ENCODE data around the gene RBBP4.
A peak's percentile ranks its signal among the peaks of the same experiment; 100 is the strongest.
"Not testable (repeated sequence)": the region's sequence is repeated elsewhere in the genome, so short reads cannot be mapped to it uniquely, and the experiment has no call there.

Gene RBBP4

DNA sequence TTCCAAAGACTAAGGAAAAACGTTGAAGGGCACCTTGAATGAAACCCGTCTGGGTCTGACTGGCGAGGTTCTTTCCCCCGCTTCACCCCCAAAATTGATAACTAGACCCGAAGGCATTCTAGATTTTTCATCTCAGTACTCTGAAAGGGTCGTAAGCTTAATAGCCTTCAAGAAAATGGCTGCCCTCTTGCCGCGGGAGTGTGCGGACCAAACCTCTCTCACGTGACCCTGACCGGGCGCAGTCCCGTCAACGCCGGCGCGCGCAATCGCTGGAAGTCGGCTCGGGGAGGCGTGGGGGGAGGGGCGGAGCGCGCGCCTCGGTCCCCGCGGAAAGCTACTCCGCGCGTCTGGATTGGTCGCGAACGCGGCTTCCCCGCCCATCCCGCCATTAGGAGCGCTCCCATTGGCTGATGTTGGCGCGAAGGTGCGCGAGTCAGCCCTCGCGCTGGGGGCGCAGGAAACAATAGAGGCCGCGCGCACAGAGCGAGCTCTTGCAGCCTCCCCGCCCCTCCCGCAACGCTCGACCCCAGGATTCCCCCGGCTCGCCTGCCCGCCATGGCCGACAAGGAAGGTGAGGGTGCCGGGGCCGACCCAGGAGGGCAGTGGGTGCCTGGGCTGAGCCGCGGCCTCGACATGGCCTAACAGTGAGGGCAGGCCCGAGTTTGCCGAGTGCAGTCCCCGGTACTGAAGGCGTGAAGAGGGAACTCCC lies at the start of gene RBBP4:
Gene RBBP4, plus strand, starts transcription at position 457 of the 709 bp plus-strand sequence. Its CDS starts 99 bp downstream, at position 556.
- peak; percentile 87 for DNase-seq

DNA sequence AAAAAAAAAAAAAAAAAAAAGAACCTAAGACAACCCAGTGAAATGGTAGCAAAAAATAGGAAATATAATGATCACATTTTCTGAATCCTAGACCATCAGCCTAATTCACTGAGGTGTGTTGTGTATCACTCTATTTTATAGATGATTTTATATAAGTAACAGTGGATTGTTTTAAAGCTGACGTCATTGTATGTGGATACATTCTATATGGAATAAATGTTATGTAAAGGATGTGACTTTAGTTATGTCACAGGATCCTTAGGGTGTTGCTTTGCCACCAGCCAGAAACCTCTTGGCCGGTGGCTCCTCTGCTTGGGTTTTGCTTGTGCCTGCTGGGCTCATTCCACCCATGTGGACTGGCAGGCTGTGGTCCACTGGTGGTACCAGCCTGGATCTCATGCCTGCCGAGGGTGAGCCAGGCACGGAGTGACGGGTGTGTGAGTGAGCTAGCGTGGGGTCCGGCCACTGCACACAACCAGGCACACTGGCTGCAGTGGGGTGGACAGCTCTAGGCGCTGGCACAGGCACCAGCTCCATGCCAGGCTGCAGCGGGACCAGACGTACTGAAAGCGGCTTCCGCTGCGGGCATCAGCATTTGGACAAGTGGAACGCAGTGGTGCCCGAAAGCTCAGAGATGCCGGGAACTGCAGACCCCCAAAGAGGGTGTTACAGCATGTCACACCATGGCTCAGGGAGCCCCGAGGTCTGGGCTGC lies 45.1 kb upstream of the RBBP4 start:
- DNase-seq: no peak

DNA sequence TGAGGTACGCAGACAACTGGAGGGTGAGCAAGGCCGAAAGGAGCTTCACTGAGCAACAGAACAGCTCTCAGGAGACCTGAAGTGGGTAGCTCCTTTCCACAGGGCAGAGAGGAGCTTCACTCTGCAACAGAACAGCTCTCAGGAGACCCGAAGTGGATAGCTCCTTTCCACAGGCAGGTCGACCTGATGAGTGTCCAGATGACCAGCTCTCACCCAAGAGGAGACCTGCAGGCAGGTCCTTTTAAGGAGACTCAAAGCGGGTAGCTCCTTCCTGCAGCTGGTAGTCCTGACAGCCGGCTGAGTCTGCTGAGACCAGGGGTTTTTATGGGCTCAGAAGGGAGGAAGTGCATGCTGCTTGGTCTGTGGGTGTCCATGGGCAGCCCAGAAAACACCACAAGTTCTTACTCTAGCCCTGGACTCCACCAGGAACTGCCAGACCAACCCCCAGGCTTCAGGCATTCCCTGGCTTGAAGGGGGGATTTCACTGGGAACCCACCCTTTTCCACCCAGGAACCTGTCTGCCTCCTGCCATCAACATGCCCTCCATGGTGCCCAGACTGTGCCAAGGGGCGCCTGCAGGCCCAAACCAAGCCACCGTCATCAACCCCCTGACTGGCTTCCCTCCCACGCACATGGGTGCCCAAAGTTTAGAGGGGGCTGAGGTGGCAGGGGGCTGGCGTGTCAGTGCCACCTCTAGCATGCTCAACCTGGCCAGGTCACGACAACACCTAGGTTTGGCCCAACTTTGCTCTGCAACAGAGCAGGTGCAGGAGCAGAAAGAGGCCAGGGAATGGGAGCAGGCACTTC lies 44.2 kb upstream of the RBBP4 start:
- no peak for DNase-seq

DNA sequence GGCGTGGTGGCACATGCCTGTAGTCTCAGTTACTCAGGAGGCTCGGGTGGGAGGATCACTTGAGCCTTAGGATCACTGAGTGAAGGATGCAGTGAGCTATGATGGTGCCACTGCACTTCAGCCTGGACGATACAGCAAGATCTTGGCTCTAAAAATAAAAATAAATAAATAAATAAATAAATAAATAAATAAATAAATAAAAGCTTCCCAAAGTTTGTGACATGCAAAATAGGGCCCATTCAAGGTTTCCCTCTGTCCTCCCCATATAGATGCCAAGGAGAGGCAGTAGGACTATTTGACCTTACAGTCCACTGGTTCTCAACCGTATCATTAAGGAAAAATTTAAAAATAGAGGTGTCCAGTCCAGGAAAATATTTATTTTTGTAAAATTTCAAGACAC lies 41.8 kb upstream of the RBBP4 start:
- no peak for DNase-seq

DNA sequence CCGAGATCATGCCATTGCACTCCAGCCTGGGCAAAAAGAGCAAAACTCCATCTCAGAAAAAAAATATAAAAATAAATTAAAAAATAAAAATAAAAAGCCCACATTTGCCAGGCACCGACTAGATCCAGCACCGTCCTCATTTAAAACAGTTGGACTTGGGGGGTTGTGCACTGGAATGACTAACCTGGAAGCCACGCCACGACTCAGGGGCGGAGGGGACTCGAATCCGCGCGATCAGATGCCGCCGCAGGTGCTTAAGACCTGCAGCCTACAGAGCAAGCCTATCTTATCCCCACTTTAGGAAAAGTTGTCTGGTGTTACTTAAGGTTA lies 39.2 kb upstream of the RBBP4 start:
- DNase-seq: no peak

DNA sequence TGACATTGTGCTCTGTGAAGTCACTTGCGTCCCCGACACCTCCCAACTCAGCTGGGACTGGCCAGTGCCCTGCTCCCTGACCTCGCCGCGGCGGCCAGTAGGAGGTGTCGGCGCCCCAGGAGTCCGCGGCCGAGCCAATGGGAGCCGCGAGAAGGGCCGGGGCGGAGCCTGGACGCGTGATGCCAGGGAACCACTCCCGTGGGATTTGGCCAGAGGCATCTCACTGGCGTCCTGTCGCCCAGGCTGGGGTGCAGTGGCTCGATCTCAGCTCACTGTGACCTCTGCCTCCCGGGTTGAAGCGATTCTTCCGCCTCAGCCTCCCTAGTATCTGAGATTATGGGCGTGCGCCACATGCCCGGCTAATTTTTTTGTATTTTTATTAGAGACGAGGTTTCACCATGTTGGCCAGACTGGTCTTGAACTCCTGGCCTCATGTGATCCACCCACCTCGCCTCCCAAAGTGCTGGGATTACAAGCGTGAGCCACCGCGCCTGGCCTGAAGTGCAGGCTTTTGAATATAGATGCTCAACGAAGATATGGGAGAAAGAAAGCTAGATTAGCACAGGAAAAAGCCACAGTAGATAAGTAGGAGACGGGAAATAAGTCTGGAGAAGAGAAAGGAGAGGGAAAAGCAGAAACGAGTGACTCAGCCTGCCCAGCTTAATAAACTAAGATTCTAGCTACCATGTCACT lies 38.7 kb upstream of the RBBP4 start:
- DNase-seq: peak; percentile 62

DNA sequence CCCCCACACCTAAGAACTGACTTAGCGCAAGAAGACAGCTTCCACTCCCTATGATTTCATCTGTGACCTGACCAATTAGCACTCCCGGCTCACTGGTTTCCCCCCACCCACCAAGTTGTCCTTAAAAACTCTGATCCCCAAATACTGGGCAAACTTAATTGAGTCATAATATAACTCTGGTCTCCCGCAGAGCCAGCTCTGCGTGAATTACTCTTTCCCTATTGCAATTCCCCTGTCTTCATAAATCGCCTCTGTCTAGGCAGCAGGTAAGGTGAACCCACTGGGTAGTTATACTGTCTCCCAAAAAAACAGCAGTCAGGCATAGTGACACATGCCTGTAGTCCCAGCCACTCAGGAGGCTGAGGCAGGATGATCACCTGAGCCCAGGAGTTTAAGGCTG lies 37.5 kb upstream of the RBBP4 start:
- no peak for DNase-seq

DNA sequence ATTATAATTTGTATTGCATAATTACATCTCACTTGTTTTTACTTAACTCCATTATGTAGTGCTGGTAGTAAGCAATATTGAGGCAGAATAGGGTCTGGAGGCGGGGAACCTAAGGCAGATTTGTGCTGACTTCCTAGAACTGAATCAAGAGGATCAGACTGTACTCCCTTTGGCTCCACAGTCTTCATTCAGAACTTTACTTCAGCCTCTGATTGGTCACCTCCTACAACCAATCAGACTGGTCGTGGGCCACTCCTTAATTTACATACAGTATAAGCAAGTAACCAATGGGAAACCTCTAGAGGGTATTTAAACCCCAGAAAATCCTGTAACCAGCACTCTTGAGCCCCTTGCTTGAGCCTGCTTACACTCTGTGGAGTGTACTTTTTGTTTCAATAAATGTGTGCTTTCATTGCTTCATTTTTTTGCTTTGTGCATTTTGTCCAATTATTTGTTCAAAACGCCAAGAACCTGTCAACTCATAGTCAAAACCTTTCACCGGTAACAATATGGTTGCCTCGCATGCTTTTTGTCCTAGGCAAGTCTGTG lies 32.3 kb upstream of the RBBP4 start:
- DNase-seq: no peak

DNA sequence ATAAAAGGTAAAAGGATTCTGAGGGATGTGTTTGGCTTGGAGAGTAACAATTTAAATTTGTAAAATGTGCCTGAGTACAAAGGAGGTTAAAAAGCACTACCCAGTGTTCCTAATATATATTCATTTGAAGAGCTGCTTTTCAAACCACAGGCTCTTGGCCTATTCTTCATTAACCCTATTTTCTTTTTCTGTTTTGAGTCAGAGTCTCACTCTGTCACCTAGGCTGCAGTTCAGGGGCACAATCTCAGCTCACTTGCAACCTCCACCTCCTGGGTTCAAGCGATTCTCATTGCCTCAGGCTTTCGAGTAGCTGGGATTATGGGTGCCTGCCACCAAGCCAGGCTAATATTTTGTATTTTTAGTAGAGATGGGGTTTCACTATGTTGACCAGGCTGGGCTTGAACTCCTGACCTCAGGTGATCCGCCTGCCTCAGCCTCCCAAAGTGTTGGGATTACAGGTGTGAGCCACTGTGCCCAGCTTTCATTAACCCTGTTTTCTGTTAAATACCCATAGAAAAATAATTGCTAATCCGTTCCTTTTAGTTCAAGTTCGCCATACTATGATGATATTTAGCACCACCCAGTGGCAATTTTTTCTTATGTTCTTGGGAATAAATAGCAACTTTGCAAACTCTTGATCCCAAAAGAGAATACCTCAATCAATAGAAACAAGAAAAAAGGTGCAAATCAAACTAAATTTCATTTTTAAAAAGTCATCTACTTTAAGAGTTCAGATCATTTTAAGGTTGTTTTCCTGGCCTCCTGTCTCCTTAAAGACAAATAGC lies 31.1 kb upstream of the RBBP4 start:
- no peak for DNase-seq

DNA sequence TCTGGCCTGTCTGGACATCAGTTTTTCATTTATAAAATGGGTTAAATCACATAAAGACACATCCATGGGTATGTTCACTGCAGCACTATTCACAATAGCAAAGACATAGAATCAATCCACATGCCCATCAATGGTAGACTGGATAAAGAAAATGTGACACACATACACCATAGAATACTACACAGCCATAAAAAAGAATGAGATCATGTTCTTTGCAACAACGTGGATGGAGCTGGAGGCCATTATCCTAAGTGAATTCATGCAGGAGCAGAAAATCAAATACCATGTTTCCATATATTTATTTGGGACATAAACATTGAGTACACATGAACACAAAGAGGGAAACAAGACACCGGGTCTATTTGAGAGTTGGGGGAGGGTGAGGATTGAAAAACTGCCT lies 28.8 kb upstream of the RBBP4 start:
- no peak for DNase-seq

DNA sequence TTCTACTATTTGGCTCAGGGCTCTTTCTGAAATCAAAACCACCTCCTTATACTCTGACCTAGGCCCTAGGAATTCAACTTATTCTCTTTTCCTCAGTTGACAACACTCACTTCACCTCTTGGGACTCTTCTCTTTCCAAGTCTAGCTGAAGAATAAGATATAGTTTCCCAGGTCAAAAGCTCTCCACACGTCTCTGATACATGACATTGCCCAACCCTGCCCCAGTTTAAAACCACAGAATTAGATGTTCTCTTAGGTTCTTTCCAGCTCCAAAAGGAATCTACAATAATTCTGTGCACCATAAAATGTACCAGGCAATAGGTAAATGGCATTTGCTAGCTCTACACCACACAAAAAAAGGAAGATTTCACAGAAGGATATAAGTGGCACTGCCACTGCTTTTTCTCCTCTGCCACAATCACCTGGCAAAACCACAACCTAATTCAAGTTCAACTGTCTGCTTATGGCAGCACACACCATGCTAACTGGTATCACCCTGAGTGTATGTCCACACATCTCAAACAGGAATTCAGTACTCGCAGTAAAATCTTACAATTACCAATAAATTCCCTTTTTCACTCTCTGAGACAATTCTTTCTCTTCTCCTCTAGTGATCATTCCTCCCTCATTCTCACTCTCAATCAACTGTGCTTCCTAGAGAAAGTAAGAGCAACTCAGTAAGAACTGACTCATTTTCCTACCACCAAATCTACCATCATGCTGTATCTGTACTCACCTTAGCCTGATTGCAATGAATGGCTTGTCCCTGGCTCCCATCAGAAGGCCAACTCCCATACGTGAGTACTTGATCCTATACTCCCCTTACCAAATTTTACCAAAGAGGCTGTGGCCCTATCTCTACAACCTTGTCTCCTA lies 28.0 kb upstream of the RBBP4 start:
- no peak for DNase-seq

DNA sequence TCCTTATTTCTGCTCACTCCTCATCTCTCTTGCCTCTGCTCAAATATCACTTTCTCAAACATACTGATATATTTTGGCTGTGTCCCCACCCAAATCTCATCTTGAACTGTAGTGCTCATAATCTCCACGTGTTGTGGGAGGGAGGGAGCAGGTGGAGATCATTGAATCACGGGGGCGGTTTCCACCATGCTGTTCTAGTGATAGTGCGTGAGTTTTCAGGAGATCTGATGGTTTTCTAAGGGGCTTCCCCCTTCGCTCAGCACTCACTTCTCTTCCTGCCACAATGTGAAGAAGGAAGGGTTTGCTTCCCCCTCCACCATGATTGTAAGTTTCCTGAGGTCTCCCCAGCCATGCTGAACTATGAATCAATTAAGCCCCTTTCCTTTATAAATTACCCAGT lies 27.2 kb upstream of the RBBP4 start:
- no peak for DNase-seq

DNA sequence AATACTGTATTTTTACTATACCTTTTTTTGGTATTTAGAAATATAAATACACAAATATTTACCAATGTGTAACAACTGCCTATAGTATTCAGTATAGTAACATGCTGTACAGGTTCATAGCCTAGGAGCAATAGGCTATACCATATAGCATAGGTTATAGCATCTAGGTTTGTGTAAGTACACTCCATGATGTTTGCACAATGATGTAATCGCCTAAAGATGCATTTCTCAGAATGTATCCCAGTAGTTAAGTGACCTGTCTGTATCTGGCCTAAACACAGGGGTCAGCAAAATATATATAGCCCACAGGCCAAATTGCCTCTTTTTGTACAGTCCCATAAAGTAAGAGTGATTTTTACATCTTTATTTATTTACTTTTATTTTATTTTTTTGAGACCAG lies 24.8 kb upstream of the RBBP4 start:
- DNase-seq: no peak

DNA sequence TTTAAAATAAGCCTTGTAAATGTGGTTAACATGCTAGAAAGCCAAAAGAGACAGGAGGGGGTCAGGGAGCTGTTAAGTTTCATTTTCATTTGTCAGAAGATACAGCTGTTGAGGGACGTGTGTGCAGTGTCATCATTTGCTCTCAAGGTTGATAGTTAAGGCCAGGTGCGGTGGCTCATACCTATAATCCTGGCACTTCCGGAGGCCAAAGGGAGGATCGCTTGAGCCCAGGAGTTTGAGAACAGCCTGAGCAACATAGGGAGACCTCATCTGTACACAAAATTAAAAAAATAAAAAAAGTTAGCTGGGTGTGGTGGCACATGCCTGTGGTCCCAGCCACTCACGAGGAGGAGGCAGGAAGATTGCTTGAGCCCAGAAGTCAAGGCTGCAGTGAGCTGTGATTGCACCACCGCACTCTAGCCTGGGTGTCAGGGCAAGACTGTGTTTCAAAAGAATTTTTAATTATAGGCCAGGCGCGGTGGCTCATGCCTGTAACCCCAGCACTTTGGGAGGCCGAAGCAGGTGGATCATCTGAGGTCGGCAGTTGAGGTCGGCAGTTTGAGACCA lies 23.3 kb upstream of the RBBP4 start:
- DNase-seq: no peak

DNA sequence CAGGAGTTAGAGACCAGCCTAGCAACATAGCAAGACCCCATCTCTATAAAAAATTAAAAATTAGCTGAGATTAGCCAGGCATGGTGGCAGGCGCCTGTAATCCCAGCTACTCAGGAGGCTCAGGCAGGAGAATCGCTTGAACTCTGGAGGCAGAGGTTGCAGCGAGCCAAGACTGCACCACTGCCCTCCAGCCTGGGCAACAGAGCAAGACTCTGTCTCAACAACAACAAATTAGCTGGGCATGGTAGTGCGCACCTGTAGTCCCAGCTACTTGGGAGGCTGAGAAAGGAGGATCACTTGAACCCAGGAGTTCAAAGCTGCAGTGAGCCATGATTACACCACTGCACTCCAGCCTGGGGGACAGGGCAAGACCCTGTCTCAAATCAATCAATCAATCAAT lies 20.8 kb upstream of the RBBP4 start:
- DNase-seq: not testable (repeated sequence)

DNA sequence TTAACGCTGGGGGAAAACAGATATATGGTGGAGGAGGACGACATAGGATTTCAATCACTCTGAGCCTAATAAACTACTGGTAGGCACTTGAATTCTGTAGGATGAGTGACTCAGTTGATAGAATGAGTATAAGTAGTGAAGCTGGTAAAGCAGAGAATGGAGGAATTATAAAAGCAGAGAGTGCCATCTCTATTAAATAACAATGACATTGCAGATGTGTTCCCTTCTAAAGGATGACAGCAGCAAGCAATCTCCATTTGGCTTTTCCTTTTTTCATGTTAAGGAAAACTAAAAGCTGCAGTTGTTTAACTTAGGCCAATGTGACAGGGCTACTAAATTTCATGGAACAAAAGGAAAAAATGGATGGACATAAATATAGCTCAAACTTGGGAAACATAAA lies 18.2 kb upstream of the RBBP4 start:
- no peak for DNase-seq

DNA sequence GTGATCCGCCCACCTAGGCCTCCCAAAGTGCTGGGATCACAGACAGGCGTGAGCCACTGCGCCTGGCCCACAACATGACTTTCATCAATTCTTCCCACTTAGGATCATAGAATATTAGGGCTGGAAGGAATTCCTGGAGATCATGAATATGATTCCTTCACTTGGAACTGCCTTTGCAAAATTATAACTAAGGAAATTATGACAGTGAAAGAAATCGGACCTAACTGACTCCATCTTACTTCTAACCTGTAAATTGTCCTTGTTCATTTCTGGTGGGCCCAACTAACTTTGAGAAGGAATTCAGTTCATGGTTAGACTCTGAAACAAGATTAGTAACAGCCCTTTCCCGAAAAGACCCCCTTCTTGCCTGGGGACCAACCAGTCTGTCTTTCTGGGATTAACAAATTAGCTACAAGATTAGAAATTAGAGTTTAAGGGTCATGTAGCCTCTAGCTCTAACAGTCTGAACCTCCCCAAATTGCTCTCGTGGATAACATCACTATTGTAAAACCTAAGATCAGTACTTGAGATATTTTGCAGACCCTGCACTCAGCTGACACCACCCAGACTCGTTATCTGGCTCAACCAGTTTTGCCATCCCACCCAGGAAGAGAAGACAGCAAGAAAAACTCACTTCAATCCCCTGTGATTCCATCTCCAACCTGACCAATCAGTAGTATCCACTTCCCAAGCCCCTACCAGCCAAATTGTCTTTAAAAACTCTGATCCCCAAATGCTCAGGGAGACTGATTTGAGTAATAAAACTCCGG lies 15.3 kb upstream of the RBBP4 start:
- no peak for DNase-seq

DNA sequence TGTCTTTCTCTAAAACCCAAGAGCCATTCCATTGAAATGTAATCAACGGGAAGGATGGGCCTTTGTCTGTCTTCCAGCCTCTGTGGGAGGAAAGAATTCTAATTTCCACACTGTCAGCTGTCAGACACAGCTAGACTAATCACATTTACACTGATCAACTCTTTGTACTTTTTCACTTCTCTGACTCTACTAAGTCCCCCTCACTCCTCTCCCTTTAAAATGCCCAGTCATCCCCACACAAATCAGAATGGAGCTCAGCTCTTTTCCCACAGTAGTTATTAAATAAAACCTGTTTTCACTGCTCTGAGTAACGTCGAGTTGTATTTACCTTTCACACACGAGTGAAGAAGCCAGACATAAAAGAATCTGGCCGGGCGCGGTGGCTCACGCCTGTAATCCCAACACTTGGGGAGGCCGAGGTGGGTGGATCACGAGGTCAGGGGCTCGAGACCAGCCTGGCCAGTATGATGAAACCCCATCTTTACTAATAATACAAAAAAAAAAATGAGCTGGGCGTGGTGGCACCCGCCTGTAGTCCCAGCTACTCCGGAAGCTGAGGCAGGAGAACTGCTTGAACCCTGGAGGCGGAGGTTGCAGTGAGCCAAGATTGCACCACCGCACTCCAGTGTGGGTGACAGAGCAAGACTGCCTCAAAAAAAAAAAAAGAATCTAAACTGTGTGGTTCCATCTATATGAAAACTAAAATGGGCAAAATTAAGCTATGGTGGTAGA lies 13.9 kb upstream of the RBBP4 start:
- no peak for DNase-seq

DNA sequence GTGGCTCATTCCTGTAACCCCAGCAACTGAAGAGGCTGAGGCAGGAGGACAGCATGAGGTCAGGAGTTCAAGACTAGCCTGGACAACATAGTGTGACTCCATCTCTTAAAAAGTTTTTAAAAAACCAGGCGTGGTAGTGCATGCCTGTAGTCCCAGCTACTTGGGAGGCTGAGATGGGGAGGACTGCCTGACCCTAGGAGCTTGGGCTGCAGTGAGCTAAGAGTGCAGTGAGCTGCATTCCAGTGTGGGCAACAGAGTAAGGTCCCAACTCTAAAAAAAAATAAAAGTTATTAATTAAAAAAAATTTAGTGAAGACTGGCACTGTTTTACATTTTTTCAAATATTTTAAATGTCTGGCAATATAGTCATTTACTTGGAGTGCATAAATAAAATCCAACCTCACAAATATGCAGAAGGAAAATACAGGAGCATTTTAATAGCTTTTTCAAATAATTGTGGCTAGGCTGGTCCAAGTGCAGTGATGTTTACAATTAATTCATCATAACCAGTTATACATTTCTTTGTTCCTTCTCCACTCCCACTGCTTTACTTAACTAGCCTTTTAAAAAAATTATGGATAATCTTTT lies 11.4 kb upstream of the RBBP4 start:
- DNase-seq: no peak

Data from amniotic stem cell (primary cell).